Suppressor macrophage treated with lipopolysaccharide for 1 hour (primary cell): ENCODE results near the gene DCK.
"Not testable (repeated sequence)": the region's sequence is repeated elsewhere in the genome, so short reads cannot be mapped to it uniquely, and the experiment has no call there.

ENCODE experiments used
- DNase-seq, 3 donors: peaks; one replicate each; pipeline ENCODE4 v3.0.0-alpha.2; 2020 to 2022

Gene DCK

GRCh38 chr4:70993181-70994068 is at the start of gene DCK:
DCK (plus strand) TSS chr4:70993649; CDS start chr4:70993836, 187 bp downstream.
- DNase-seq = peak; percentile 93 to 98 (median 96)

- DNase-seq = peak; percentile 58 to 80 (median 77)
Observed at GRCh38 chr4:70945046-70945445, 48.4 kb upstream of the DCK start.

- no peak for DNase-seq
Observed at GRCh38 chr4:70945452-70946055, 47.9 kb upstream of the DCK start.

GRCh38 chr4:70946939-70947338 is 46.5 kb upstream of the DCK start:
- DNase-seq = peak; percentile 66 to 93 (median 87)

- DNase-seq = no peak
Observed at GRCh38 chr4:70948665-70949260, 44.7 kb upstream of the DCK start.

GRCh38 chr4:70954032-70954431 is 39.4 kb upstream of the DCK start:
- peak in 2 of 3 donors; percentile 45 to 50 for DNase-seq

GRCh38 chr4:70956549-70957210 is 36.8 kb upstream of the DCK start:
- no peak for DNase-seq

- no peak for DNase-seq
Observed at GRCh38 chr4:70958681-70959080, 34.8 kb upstream of the DCK start.

GRCh38 chr4:70969076-70969475 is 24.4 kb upstream of the DCK start:
- no peak for DNase-seq

GRCh38 chr4:70976252-70976651 is 17.2 kb upstream of the DCK start:
- DNase-seq = no peak

- peak; percentile 25 to 58 (median 57) for DNase-seq
Observed at GRCh38 chr4:70979445-70980008, 13.9 kb upstream of the DCK start.

GRCh38 chr4:70980196-70980595 is 13.3 kb upstream of the DCK start:
- DNase-seq = no peak

GRCh38 chr4:70984106-70984505 is 9.3 kb upstream of the DCK start:
- DNase-seq = no peak

GRCh38 chr4:70984589-70984988 is 8.9 kb upstream of the DCK start:
- DNase-seq = no peak

- DNase-seq = no peak
Observed at GRCh38 chr4:70991596-70991995, 1.9 kb upstream of the DCK start.

GRCh38 chr4:70992391-70992881 is 1.0 kb upstream of the DCK start:
- DNase-seq = peak in 1 of 3 donors; percentile 20

- DNase-seq = no peak
Observed at GRCh38 chr4:70994069-70994366, 569 bp downstream of the DCK start.

- DNase-seq = peak; percentile 17 to 29 (median 20)
Observed at GRCh38 chr4:70994387-70995099, 1.1 kb downstream of the DCK start.

- peak; percentile 42 to 50 (median 42) for DNase-seq
Observed at GRCh38 chr4:70996018-70996360, 2.5 kb downstream of the DCK start.

- DNase-seq = peak in 2 of 3 donors; percentile 43 to 53
Observed at GRCh38 chr4:70997036-70997435, 3.6 kb downstream of the DCK start.

- no peak for DNase-seq
Observed at GRCh38 chr4:70997546-70997945, 4.1 kb downstream of the DCK start.

GRCh38 chr4:70999639-71000038 is 6.2 kb downstream of the DCK start:
- not testable (repeated sequence) for DNase-seq
